Erythroblast (primary cell): ENCODE measurements around the gene FUZ.

Source experiments
- GATA1 ChIP-seq: IDR thresholded peaks from 2 replicates; pipeline ENCODE4 v1.6.1; 2011; ENCODE audit warnings: low read depth, mild to moderate bottlenecking, control low read depth, low read length, moderate library complexity
- POLR2A ChIP-seq: IDR thresholded peaks from 2 replicates; pipeline ENCODE4 v1.6.1; 2011; ENCODE audit warnings: mild to moderate bottlenecking, low read length

DNA sequence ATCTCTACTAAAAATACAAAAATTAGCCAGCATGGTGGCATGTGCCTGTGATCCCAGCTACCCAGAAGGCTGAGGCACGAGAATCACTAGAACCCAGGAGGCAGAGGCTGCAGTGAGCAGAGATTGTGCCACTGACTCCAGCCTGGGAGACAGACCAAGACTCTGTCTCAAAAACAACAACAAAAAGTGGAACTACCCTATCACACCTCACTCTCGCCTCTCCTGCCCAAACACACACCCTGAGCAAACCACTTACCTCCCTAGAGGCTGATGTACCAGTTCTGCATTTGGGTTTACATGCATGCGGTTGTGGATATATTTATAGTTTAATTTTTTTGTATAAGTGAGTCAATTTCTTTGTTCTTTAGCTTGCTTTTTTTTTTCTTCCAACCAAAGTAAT, 30.2 kb upstream of the FUZ start:
- no peak for TF ChIP-seq POLR2A
- TF ChIP-seq GATA1 = no peak
